NCI-H1694 (cell line): ENCODE results near the gene AAK1.
"Not testable (repeated sequence)": the region's sequence is repeated elsewhere in the genome, so short reads cannot be mapped to it uniquely, and the experiment has no call there.

Source experiments
- DNase-seq: peaks from one replicate; lab custom pipeline; 2025; lab: John Stamatoyannopoulos, UW

The AAK1 gene

GRCh38 chr2:69600425-69600824 is 43.1 kb downstream of the AAK1 start:
- DNase-seq, result no peak

GRCh38 chr2:69597843-69598610 is 45.5 kb downstream of the AAK1 start:
- no peak for DNase-seq

- no peak for DNase-seq
Measured at GRCh38 chr2:69597105-69597504, 46.4 kb downstream of the AAK1 start.

GRCh38 chr2:69594341-69594740 is 49.2 kb downstream of the AAK1 start:
- DNase-seq, result no peak

- no peak for DNase-seq
Measured at GRCh38 chr2:69592511-69592910, 51.0 kb downstream of the AAK1 start.

GRCh38 chr2:69589973-69590652 is 53.4 kb downstream of the AAK1 start:
- DNase-seq, result no peak

- no peak for DNase-seq
Measured at GRCh38 chr2:69588945-69589344, 54.6 kb downstream of the AAK1 start.

GRCh38 chr2:69588403-69588802 is 55.1 kb downstream of the AAK1 start:
- no peak for DNase-seq

- DNase-seq, result no peak
Measured at GRCh38 chr2:69585855-69586555, 57.5 kb downstream of the AAK1 start.

GRCh38 chr2:69584127-69584889 is 59.2 kb downstream of the AAK1 start:
- peak; percentile 80 for DNase-seq

- no peak for DNase-seq
Measured at GRCh38 chr2:69583321-69583833, 60.2 kb downstream of the AAK1 start.

GRCh38 chr2:69582582-69583176 is 60.9 kb downstream of the AAK1 start:
- no peak for DNase-seq

- DNase-seq, result no peak
Measured at GRCh38 chr2:69581774-69582581, 61.6 kb downstream of the AAK1 start.

GRCh38 chr2:69580486-69580885 is 63.1 kb downstream of the AAK1 start:
- DNase-seq, result no peak

GRCh38 chr2:69579536-69579935 is 64.0 kb downstream of the AAK1 start:
- no peak for DNase-seq

GRCh38 chr2:69578198-69578540 is 65.4 kb downstream of the AAK1 start:
- no peak for DNase-seq

GRCh38 chr2:69577467-69578197 is 65.9 kb downstream of the AAK1 start:
- no peak for DNase-seq

- DNase-seq, result no peak
Measured at GRCh38 chr2:69576880-69577279, 66.7 kb downstream of the AAK1 start.

- DNase-seq, result no peak
Measured at GRCh38 chr2:69575926-69576325, 67.6 kb downstream of the AAK1 start.

- not testable (repeated sequence) for DNase-seq
Measured at GRCh38 chr2:69575371-69575770, 68.2 kb downstream of the AAK1 start.
